ENCODE data around the gene B4GALT1.

Gene B4GALT1

DNA sequence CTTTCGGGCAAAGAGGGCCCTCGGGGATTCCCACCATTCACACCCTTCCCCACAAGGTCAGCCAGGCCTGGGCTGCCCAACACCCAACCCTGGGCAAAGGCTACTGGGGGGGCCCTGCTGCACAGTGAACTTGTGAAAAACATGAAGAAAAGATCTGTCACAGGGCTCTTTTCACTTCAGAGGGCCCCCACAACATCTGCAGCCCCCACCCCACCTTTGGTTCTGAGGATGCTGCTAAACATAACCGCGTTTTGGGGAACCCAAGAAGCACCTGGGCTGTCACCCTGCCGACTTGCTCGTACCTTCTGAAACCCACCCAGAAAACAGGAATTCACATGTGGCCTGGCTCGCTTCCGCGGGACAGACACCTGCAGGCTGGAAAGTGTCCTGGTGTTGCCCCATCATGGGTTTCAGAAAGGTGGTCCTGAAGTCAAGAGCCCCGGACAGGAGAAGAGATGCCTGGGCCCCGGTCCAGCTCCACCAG lies 29.3 kb downstream of the B4GALT1 start:
- TF ChIP-seq, protein P1, sequence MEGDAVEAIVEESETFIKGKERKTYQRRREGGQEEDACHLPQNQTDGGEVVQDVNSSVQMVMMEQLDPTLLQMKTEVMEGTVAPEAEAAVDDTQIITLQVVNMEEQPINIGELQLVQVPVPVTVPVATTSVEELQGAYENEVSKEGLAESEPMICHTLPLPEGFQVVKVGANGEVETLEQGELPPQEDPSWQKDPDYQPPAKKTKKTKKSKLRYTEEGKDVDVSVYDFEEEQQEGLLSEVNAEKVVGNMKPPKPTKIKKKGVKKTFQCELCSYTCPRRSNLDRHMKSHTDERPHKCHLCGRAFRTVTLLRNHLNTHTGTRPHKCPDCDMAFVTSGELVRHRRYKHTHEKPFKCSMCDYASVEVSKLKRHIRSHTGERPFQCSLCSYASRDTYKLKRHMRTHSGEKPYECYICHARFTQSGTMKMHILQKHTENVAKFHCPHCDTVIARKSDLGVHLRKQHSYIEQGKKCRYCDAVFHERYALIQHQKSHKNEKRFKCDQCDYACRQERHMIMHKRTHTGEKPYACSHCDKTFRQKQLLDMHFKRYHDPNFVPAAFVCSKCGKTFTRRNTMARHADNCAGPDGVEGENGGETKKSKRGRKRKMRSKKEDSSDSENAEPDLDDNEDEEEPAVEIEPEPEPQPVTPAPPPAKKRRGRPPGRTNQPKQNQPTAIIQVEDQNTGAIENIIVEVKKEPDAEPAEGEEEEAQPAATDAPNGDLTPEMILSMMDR (IDR thresholded peaks at IDR 0.05), result no peak

DNA sequence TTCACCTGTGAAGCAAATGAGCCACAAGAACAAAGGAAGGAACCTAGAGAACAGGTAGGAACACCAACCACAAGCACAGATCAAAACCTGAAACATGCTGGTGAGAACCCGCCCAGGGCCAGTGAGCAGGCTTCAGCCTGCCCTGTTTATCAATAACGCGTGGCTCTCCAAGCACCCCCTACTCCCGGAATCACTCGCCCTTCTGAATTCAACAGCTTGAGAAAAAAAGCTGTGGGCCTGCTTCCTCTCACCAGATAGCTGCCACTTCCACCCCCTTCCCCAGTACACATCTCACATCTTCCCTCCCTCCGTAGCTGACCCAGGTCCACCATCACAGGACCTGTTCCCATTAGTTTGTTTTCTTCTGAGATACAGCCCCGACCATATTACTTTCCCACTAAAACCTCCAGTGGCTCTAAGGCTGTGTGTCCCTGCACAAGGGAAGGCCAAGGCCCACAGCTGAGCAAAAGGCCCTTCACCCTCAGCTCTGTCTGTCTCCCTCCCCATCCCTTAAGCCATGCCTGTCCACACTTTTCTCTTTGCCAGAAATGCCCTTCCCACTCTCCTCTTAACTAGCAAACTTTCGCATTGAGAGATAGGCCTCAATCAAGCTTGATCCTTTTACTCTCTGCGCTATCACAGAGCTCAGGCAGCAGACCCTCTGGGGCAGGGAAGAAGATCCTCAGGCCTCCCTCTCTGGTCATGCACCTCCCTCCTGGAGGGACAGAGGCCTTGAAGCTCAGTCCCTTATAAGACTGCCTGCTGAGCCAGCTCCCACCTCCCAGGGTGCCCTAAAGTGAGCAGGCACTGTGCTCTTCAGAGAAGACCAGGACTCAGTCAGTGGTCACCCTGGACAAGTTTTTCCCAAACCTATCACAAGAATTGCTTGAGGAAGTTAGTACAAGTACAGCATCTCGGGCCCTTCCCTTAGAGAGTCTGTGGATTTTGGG lies 30.1 kb downstream of the B4GALT1 start:
- TF ChIP-seq, protein P1 (IDR thresholded peaks at IDR 0.05), result no peak

DNA sequence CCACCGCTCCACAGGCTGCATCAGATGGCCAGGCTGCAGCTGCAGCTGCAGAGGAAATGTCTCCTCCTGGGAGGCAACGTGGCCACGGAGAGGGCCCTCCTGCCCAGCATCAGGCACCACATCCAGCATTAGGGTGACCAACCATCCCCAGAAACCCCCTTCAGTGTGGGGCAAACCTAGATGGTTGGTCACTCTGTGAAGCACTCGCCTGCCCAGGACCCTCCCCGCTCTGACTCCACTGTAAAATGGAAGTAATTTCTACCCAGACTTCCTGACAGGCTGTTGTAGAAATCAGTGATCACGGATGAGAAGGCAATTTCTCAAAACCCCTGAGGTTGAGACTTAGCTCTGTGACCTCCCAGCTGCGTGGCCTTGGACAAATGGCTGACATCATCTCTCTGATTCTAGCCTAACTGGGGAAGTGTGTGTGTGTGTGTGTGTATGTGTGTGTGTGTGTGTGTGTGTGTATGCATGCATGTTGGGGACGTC lies 31.6 kb downstream of the B4GALT1 start:
- TF ChIP-seq, protein P1 (IDR thresholded peaks at IDR 0.05), result no peak

DNA sequence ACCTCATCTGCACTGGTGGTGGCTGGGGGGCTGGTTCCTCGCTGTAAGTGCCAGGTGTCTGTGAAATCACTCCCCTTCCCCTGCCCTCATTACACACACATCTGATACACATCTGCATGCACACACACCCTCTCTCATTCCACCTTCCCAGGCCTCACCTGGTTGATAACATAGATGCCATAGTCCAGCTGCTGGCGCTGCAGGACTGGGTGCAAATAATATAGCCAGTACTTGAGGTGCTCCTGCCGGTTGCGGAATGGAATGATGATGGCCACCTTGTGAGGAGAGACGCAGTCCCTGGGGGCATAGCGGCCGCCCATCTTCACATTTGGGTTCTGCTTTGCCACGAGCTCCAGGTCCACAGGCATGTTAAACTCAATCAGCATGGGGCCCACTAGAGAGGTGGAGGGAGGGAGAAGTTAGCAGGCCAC lies 32.1 kb downstream of the B4GALT1 start:
- TF ChIP-seq, protein P1 (IDR thresholded peaks at IDR 0.05), result no peak

DNA sequence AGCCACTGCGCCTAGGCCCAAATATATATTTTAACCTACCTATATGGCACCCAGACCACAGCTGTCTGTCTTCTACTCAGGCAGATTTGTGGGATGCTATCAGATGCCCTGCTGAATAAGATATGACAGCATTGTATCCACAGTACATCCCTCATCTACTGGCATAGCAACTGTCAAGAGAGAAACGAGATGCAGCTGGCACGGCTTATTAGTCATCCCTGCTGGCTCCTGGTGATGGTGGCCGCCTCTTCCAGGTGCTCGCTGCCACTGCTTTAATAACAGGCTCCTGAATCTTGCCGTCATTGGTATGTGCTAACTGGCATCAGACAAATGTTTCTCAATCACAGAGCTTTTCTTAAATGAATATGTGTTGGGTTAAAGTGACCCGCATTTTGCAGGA lies 34.0 kb downstream of the B4GALT1 start:
- TF ChIP-seq, protein P1 (IDR thresholded peaks at IDR 0.05), result no peak

DNA sequence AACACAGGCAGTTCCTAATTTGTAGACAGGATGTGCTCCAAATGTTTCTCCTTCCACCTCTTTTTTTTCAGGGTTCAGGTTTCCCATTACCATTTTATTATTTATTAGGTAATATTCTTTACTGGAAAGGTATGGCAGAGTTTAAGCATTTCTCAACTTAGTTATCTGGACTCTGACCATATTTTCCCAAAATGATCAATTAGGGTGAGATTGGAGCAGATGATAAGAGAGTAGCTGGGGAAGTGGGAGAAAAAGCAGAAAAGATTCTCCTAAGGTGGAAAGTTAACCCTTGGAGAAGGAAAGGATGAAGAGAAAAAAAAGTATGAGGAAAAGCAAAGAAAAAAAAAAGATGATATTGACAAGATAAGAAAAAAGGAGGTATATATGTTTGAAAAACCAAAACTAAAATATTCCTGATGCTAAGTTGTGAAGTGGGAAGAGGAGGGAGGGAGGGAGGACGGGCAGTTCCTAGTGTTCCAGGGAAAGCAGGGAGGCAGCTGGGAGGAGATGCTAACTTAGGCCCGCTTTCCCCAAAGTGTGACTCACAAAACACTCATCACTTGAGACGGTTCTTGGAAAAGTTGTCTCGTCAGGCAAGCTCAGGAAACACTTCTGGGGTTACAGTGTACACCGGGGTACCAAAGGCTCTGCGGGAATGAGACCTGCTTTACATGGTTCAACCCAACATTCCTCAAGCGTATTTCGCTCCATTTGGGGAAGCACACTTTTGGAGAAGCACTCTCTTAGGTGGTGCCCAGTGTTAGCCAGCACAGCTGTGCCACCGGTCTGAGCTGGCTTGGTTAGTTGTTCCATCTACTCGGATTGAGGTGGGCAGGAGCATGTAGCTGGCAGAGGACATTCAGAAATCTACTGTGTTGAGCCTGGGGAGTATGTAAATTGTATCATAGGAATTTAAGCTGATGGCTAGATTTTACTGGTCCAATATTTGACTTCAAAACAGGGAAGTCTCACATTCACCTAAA lies 35.1 kb downstream of the B4GALT1 start:
- TF ChIP-seq, protein P1 (IDR thresholded peaks at IDR 0.05), result no peak
